Thymus (tissue), 11 donors: ENCODE measurements around the gene INPP5A. TPM values are rescaled to one million over a fixed set of nuclear protein-coding genes. Genes with fewer than 3 reads are reported as not detected.
"Not testable (repeated sequence)": the region's sequence is repeated elsewhere in the genome, so short reads cannot be mapped to it uniquely, and the experiment has no call there.

Experiments used
- DNase-seq, 9 donors: peaks; one replicate each; pipeline ENCODE4 v3.0.0-alpha.2; 2013; ENCODE audit warnings: low spot score in 9 of 9, low read depth in 6 of 9, missing footprints in 1 of 9
- H3K27ac ChIP-seq, 2 donors: one replicate each; pipeline ENCODE4 v1.5.1; 2013; ENCODE audit warnings: control low read depth in 1 of 2, low read depth in 1 of 2, low read length in 1 of 2, mild to moderate bottlenecking in 1 of 2, moderate library complexity in 1 of 2
- H3K27me3 ChIP-seq, 2 donors: one replicate each; pipeline ENCODE4 v1.5.1; 2013; ENCODE audit warnings: low read length in 1 of 2; ENCODE audit not compliant: control insufficient read depth in 2 of 2, insufficient read depth in 1 of 2
- H3K36me3 ChIP-seq, 2 donors: one replicate each; pipeline ENCODE4 v1.5.1; 2013; ENCODE audit warnings: low read length in 1 of 2, mild to moderate bottlenecking in 1 of 2, moderate library complexity in 1 of 2; ENCODE audit not compliant: control insufficient read depth in 2 of 2, insufficient read depth in 2 of 2
- H3K4me1 ChIP-seq, 2 donors: one replicate each; pipeline ENCODE4 v1.5.1; 2013; ENCODE audit warnings: low read length in 2 of 2; ENCODE audit not compliant: control insufficient read depth in 2 of 2, insufficient read depth in 2 of 2
- H3K4me3 ChIP-seq, 2 donors: one replicate each; pipeline ENCODE4 v1.5.1; 2013; ENCODE audit warnings: low read length in 2 of 2, control low read depth in 1 of 2, mild to moderate bottlenecking in 1 of 2
- H3K9me3 ChIP-seq, 2 donors: one replicate each; pipeline ENCODE4 v1.5.1; 2013; ENCODE audit warnings: low read length in 1 of 2, mild to moderate bottlenecking in 1 of 2; ENCODE audit not compliant: control insufficient read depth in 2 of 2, insufficient read depth in 1 of 2
- WGBS: extraction: QIAGEN DNeasy Blood & Tissue Kit; methylation state at CpG from one replicate; pipeline ENCODE4 v1.1.7; 2013; 5-methylcytosine and 5-hydroxymethylcytosine counted together
- polyA plus RNA-seq: library from polyadenylated mRNA; stranded (reverse); fragments of 200-250 nt; gene quantifications from one replicate; pipeline ENCODE4 v1.2.3, GENCODE V29; 2013
- total RNA-seq: library from RNA; stranded (reverse); fragments of 120-200 nt; gene quantifications from one replicate; pipeline ENCODE4 v1.2.4, GENCODE V29; 2013
- donor health status: healthy.

The INPP5A gene
- total and polyA plus RNA-seq, 2 donors, result 11.0 to 14.6 TPM

- H3K27ac ChIP-seq, result no peak overlapping the region
- no peak for DNase-seq
- no peaks in the 10 kb centered on the region for H3K4me1 ChIP-seq
- 92% methylated on average over 6 of the region's 6 CpGs for WGBS
- H3K36me3 ChIP-seq, result no peaks in the 10 kb centered on the region
- H3K27me3 ChIP-seq, result no peaks in the 10 kb centered on the region
- H3K9me3 ChIP-seq, result peaks cover 0 to under 1% of the 10 kb centered on the region in 2 donors
- H3K4me3 ChIP-seq, result no peak overlapping the region
These were observed 224.7 kb downstream of the INPP5A start for GRCh38 chr10:132762267-132762666.

- Histone ChIP-seq H3K4me3 (no peak overlapping the region), H3K36me3 (peaks cover 0 to 12% of the 10 kb centered on the region in 2 donors), H3K27me3 (no peaks in the 10 kb centered on the region), H3K27ac (no peak overlapping the region), H3K4me1 (no peaks in the 10 kb centered on the region), H3K9me3 (peaks cover 0 to 12% of the 10 kb centered on the region in 2 donors)
- DNase-seq, result no peak
- 98% methylated on average over 5 of the region's 5 CpGs for WGBS
These were observed 226.0 kb downstream of the INPP5A start for GRCh38 chr10:132763545-132763944.

- Histone ChIP-seq H3K9me3 (peaks cover 0 to 17% of the 10 kb centered on the region in 2 donors), H3K4me1 (no peaks in the 10 kb centered on the region), H3K36me3 (peaks cover 0 to 16% of the 10 kb centered on the region in 2 donors), H3K27me3 (no peaks in the 10 kb centered on the region), H3K27ac (no peak overlapping the region), H3K4me3 (no peak overlapping the region)
- WGBS, result 96% methylated on average over 11 of the region's 11 CpGs
- DNase-seq, result no peak
These were observed 226.5 kb downstream of the INPP5A start for GRCh38 chr10:132764108-132764507.

GRCh38 chr10:132765435-132765834 is 227.8 kb downstream of the INPP5A start:
- Histone ChIP-seq H3K27me3 (no peaks in the 10 kb centered on the region), H3K9me3 (peaks cover 1 to 20% of the 10 kb centered on the region in 2 donors), H3K4me1 (no peaks in the 10 kb centered on the region), H3K36me3 (peaks cover 2 to 18% of the 10 kb centered on the region in 2 donors), H3K27ac (no peak overlapping the region), H3K4me3 (no peak overlapping the region)
- 93% methylated on average over 11 of the region's 11 CpGs for WGBS
- DNase-seq, result no peak

GRCh38 chr10:132766291-132766690 is 228.7 kb downstream of the INPP5A start:
- H3K36me3 ChIP-seq, result peaks cover 2 to 23% of the 10 kb centered on the region in 2 donors
- no peak for DNase-seq
- H3K27me3 ChIP-seq, result no peaks in the 10 kb centered on the region
- no peak overlapping the region for H3K27ac ChIP-seq
- H3K9me3 ChIP-seq, result peaks cover 2 to 29% of the 10 kb centered on the region in 2 donors
- 98% methylated on average over 13 of the region's 13 CpGs for WGBS
- H3K4me3 ChIP-seq, result no peak overlapping the region
- no peaks in the 10 kb centered on the region for H3K4me1 ChIP-seq

- Histone ChIP-seq H3K4me1 (no peaks in the 10 kb centered on the region), H3K27ac (no peak overlapping the region), H3K9me3 (peaks cover 2 to 31% of the 10 kb centered on the region in 2 donors), H3K4me3 (no peak overlapping the region), H3K36me3 (peaks cover 2 to 24% of the 10 kb centered on the region in 2 donors), H3K27me3 (no peaks in the 10 kb centered on the region)
- DNase-seq, result no peak
- 97% methylated on average over 41 of the region's 41 CpGs for whole genome bisulfite sequencing
These were observed 231.0 kb downstream of the INPP5A start for GRCh38 chr10:132768346-132769248.

GRCh38 chr10:132770061-132771021 is 232.8 kb downstream of the INPP5A start:
- no peak overlapping the region for H3K4me3 ChIP-seq
- WGBS, result 98% methylated on average over 45 of the region's 45 CpGs
- H3K4me1 ChIP-seq, result no peaks in the 10 kb centered on the region
- H3K27ac ChIP-seq, result no peak overlapping the region
- H3K9me3 ChIP-seq, result peaks cover 2 to 31% of the 10 kb centered on the region in 2 donors
- peaks cover 2 to 24% of the 10 kb centered on the region in 2 donors for H3K36me3 ChIP-seq
- H3K27me3 ChIP-seq, result no peaks in the 10 kb centered on the region
- DNase-seq, result no peak

GRCh38 chr10:132772816-132773215 is 235.2 kb downstream of the INPP5A start:
- not testable (repeated sequence) for H3K4me3 ChIP-seq, H3K27ac ChIP-seq, H3K27me3 ChIP-seq, H3K4me1 ChIP-seq, DNase-seq
- 98% methylated on average over 20 of the region's 25 CpGs for WGBS
- peaks cover 2 to 26% of the 10 kb centered on the region in 2 donors for H3K9me3 ChIP-seq
- peaks cover 2 to 22% of the 10 kb centered on the region in 2 donors for H3K36me3 ChIP-seq
